ENCODE results near the gene RASL10A.

The RASL10A gene

DNA sequence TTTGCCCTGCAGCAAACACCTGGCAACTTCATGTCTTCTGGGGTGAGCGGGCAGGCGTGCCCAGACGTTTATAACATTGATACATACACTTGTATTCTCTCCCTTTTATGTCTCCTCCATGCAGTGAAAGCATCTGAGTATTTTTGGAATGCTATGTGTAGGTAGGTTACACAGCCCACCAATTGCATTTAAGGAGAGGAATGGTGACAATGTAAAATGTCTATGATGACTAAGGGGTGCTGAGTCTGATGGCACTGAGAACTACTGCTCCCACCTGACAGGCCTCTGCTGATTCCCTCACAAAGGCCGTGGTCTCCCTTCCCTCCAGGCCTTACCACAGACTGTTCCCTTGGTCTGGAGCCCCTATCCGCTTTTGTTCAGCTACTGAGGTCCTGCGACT lies 22.9 kb upstream of the RASL10A start:
- no peak for DNase-seq

DNA sequence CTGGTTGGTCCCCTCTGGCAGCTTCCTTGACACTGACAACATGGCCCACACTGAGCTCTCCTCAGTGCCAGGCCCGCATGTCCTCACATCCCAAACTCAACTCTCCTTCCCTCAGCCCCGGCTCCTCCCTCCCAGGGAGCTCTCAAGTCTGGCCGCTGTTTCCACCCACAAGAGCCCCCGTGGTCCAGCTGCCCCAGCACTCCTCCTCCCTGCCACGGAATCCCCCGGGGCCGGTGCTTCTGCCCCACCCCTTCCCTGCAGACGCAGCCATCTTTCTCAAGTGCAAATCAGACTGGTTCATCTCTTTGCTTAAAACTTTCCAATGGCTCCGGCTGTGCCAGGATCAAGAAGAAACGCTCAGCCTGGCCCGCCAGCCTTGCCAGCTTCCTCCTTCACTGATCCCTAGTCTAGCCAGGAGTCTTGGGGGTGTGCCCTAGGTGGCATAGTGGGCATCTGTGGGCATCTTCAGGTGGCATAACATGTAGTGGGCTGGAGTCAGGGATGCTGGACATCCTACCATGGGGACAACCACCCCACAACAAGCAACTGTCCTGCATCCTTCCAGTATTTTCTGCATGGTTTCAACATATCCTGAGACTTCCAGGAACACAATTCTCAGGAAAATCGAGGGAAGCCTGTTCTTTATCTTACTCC lies 22.3 kb upstream of the RASL10A start:
- DNase-seq = no peak

- DNase-seq = no peak
Measured at GRCh38 chr22:29336751-29337490, 21.4 kb upstream of the RASL10A start.

GRCh38 chr22:29335656-29336055 lies 20.2 kb upstream of the RASL10A start:
- no peak for DNase-seq

GRCh38 chr22:29334696-29335344 lies 19.3 kb upstream of the RASL10A start:
- DNase-seq = no peak

DNA sequence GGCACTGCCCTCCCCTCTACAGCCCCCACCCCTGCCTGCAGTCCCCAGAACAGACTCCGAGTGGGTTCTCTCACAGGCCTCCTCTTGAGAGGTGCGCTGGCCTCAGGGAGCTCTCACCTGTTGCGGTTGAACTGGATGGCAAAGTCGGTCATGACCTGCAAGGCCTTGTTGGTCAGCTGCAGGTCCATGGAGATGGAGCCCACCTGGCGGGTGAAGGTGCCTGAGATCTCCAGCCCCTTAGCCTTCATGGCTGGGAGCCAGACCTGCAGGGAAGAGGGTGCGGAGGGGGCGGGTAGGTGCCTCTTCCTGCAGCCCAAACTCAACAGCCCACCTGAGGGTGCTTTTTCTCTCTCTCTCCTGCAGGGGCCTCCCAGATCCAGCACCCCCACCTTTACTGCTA lies 18.7 kb upstream of the RASL10A start:
- no peak for DNase-seq

DNA sequence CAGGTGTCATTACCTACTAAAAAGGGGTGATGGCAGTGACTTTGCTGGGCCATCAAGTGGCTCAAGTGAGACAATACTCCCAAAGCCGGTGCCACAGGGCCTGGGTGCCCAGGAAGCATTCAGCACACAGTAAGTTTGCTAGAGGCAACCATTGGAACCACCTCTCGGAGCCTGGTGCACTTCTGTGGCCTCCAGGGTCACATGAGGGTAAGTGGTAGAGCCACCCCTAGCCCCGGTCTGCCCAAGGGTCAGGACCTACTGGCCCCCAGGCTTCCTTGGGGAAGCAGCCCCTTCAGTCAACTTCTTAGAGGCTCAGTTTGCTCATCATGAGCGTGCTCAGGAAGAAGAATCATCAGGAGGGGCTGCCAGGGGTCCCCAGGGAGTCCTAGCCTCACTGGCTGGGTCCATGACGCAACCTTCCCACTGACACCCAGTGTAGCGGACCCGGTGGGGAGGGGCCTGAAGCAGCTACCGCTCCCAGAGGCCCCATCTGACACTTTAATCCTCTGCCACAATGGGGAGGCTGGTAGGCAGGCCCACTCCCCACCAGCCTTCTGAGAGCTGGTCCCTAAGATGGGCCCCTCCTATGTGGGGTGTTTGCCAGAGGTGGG lies 17.5 kb upstream of the RASL10A start:
- DNase-seq = no peak

DNA sequence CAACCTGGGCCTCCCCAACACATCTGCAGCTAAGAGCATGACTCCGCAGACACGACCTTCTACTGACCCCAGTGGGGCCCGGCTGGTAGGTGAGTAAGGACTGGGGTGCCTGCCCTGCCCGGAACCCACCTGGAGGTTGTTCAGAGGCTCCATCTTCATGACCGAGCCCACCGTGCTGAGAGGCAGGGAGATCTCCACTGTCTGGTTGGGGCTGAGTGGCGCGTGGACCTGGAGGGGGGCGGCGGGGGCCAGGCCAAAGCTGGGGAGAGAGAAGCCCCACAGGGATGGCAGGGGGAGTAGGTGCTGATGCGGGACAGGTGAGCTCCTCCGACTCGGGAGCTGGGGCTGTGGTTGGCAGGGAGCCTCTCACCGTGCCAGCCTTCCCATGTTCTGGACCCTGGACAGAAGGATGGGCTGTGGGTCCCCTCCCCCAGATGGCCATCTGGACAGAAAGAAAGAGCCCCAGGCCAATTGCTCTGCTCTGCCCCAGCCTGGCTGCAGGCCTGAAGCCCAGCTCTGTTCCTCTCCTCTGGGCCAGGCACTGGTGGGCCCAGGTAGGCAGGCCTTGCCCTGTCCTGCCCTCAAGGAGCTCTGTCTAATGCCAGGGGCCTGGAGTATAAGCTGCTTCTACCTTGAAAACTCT lies 16.3 kb upstream of the RASL10A start:
- no peak for DNase-seq

- DNase-seq = no peak
Measured at GRCh38 chr22:29331213-29331612, 15.7 kb upstream of the RASL10A start.

DNA sequence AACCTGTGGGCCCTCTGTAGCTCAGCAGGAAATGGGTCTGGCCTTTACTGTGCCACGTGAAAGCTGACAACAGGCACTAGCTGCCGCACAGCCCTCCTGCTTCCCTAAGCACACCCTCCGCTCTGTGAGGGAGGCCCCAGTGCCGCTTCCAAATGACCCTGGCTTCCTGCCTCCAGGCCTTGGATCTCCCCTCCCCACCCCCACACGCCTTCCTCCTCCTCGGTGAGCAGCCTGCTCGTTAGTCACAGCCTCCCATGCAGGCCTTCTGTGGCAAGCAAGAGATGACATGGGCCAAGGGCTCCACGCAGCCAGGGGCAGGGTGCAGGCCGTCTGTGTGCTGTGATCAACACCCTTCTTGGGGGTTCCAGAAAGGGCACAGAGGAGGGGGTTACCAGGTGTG lies 15.3 kb upstream of the RASL10A start:
- no peak for DNase-seq

GRCh38 chr22:29330291-29330690 lies 14.8 kb upstream of the RASL10A start:
- no peak for DNase-seq

DNA sequence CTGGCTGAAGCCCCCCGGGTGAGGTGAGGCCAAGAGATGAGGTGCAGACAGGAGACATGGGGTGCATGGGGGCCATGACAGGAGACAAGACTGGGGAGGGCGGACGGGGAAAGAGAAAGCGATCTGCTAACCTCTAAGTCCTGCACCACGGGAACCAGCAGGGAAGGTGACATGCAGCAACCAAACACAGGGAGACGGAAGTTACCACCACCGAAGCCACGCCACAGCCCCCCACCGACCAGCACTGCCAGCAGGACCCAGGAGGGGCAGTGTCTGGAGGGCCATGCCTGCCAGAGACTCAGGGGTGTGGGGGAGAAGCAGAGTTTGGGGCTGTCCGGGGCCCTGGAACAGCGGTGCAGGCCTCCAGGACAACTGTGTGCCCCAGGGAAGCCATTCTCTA lies 14.1 kb upstream of the RASL10A start:
- no peak for DNase-seq

- no peak for DNase-seq
Measured at GRCh38 chr22:29328566-29329500, 13.3 kb upstream of the RASL10A start.

GRCh38 chr22:29328055-29328454 lies 12.6 kb upstream of the RASL10A start:
- DNase-seq = no peak

DNA sequence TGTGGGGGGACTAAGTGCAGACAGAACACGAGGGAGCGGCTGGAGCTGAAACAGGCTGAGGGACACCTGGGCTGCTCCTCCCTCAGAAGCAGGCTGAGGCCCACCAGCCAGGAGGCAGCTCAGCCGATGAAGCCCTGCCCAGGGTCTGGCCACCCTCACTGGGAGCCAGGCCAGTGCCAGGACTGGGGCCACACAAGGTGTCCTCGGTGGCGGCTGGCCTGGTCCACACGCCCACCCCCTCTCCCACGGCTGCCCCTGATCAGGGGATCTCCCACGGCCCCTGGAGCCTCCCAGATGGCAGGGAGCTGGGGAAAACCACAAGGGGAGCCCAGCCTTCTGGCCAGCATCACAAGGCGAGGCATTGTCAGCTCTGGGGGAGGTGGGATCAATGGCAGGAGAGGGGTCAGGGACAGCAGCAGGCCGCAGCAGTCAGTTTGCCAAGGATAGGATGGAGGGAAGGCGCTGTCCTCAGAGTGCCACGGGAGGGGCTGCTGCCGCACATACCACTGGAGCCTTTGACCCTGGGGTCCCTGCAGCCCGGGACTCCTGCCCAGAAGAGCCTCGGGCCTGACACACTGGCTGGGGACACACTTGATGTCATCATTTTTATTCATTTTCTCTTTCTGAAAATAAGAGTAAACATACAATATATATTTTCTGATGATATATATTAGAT lies 11.7 kb upstream of the RASL10A start:
- no peak for DNase-seq

- no peak for DNase-seq
Measured at GRCh38 chr22:29326481-29326880, 11.0 kb upstream of the RASL10A start.

- no peak for DNase-seq
Measured at GRCh38 chr22:29325785-29326315, 10.4 kb upstream of the RASL10A start.

DNA sequence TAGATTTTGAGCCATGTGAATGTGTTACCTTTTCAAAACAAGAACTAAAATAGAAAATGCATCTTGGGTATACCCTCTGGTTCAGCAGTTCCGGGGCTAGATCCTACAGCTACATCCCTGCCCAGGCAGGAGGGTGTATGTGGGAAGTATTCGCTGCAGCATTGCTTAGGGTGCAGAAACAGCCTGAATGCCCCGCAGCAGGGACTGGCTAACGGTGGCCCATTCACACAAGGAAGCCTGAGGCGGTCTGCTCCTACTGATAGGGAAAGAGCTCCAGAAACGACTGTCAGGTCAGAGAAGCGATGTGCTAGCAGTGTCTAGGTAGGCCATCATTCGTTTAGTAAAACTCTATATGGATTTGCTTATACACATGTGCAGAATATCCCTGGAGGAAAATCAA lies 9.9 kb upstream of the RASL10A start:
- no peak for DNase-seq

GRCh38 chr22:29323641-29324040 lies 8.1 kb upstream of the RASL10A start:
- DNase-seq = no peak

DNA sequence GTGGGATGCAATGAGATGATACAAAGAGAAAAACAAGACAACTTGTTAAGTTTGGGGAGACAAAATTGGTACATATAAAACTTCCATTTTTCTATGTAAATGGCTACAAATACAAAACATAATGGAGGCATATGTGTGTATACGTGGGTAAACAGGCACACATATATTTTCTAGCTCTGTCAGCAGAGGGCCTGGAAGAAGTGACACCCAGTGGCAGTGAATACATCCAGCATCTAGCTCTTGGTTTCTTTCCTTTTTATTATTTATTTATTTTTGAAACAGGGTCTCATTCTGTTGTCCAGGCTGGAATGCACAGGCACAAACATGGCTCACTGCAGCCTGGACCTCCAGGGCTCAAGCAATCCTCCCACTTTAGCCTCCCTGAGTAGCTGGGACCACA lies 5.0 kb upstream of the RASL10A start:
- DNase-seq = no peak

GRCh38 chr22:29319072-29319471 lies 3.6 kb upstream of the RASL10A start:
- DNase-seq = no peak

All from activated CD4-positive, alpha-beta T cell treated with anti-CD3 and anti-CD28 coated beads, Interleukin-2, Interleukin-6, amounts not matched to agents 100 ng/mL and 50 ng/mL, durations not matched to agents 16 hours and 8 hours (primary cell).